ENCODE measurements around the gene CD93. TPM values are rescaled to one million over a fixed set of nuclear protein-coding genes. Genes with fewer than 3 reads are reported as not detected.

CD93 gene
- total and polyA plus RNA-seq, 8 donors, result 2.9 to 63.5 (median 6.7) TPM

DNA sequence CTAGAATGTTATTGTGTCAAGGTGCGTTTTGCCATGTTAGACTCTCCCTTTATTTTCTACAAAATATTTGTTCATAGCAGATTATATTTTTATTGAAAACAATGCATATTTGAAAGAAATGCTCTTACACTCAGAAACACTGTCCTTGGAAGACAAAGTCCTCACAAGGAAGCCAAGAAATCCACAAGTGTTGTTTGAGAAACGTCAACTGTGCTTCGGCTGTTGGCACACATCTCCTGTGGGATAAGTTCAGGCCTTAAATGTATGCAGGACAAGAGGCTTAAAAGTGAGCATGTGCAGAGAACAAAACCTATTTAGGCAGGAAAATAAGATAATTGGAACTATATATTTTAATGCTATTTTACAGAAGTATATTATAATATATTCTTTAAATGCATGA lies 27.1 kb downstream of the CD93 start:
- no peaks in the 10 kb centered on the region for H3K27me3 ChIP-seq
- no peaks in the 10 kb centered on the region for H3K36me3 ChIP-seq
- intact Hi-C loops (cut with DNase I; ENCODE audit: low total_unique reads), result no loop called here
- peaks cover 14 to 31% (median 22%) of the 10 kb centered on the region in 4 donors for H3K4me1 ChIP-seq
- TF ChIP-seq EP300 (IDR thresholded peaks at IDR 0.05) (no peak), POLR2AphosphoS5 (IDR thresholded peaks at IDR 0.05) (no peak), POLR2A (IDR thresholded peaks at IDR 0.05) (no peak)
- TF ChIP-seq, protein P1, sequence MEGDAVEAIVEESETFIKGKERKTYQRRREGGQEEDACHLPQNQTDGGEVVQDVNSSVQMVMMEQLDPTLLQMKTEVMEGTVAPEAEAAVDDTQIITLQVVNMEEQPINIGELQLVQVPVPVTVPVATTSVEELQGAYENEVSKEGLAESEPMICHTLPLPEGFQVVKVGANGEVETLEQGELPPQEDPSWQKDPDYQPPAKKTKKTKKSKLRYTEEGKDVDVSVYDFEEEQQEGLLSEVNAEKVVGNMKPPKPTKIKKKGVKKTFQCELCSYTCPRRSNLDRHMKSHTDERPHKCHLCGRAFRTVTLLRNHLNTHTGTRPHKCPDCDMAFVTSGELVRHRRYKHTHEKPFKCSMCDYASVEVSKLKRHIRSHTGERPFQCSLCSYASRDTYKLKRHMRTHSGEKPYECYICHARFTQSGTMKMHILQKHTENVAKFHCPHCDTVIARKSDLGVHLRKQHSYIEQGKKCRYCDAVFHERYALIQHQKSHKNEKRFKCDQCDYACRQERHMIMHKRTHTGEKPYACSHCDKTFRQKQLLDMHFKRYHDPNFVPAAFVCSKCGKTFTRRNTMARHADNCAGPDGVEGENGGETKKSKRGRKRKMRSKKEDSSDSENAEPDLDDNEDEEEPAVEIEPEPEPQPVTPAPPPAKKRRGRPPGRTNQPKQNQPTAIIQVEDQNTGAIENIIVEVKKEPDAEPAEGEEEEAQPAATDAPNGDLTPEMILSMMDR (IDR thresholded peaks at IDR 0.05), result no peak
- H3K27ac ChIP-seq, result no peak overlapping the region
- no peak for DNase-seq
- H3K4me3 ChIP-seq, result no peak overlapping the region
- H3K9me3 ChIP-seq, result no peaks in the 10 kb centered on the region
- 68 to 83% (median 80%) methylated on average over 3 of the region's 3 CpGs for WGBS, 5 donors

DNA sequence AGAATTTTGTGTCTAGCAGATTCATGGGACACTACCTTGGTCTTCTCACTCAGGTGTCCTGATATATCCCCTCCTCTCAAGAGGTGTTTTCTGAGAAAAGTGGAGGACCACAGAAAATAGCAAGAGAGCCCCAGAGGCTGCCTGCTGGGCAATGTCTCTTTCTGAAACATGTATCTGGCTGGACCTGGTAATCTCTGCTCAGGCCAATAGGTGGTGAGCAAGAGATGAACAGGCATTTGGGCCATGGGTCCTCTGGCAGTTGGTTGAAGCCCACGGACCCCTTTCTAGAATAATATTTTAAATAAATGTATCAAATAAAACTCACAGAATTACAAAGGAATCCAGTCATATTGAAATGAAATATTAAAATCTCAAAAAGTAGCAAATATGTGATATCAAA lies 27.9 kb downstream of the CD93 start:
- H3K4me1 ChIP-seq, result peaks cover 14 to 31% (median 22%) of the 10 kb centered on the region in 4 donors
- no peaks in the 10 kb centered on the region for H3K27me3 ChIP-seq
- no peaks in the 10 kb centered on the region for H3K36me3 ChIP-seq
- intact Hi-C loops (cut with DNase I; ENCODE audit: low total_unique reads), result no loop called here
- no peaks in the 10 kb centered on the region for H3K9me3 ChIP-seq
- no peak for TF ChIP-seq EP300 (IDR thresholded peaks at IDR 0.05)
- TF ChIP-seq, protein P1 (IDR thresholded peaks at IDR 0.05), result no peak
- TF ChIP-seq POLR2A (IDR thresholded peaks at IDR 0.05), result no peak
- no peak for TF ChIP-seq POLR2AphosphoS5 (IDR thresholded peaks at IDR 0.05)
- WGBS, 5 donors, result 61 to 74% (median 65%) methylated on average over 1 of the region's 1 CpG
- H3K27ac ChIP-seq, result no peak overlapping the region
- no peak overlapping the region for H3K4me3 ChIP-seq
- no peak for DNase-seq

DNA sequence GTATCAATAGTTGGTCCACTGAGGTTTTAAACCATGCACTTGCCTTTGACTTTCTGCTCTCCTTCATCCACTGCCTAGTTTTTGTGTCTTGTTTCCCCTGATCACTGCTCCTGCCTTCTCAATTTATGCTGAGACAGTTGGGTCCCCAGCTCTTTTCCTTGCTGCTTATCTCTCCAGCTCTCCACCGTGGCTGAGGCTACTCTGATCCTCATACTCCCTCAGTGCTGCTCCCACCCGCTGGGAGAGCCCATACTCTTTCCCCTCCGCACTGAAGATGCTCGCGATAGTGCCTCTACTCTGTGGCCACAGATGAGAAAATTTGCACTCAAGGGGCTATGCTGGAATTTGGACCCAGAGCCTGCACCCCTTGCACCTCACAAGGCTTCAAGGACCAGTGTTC lies 33.2 kb downstream of the CD93 start:
- peaks cover 29 to 41% (median 36%) of the 10 kb centered on the region in 4 donors for H3K4me1 ChIP-seq
- no peak for TF ChIP-seq EP300 (IDR thresholded peaks at IDR 0.05)
- TF ChIP-seq, protein P1 (IDR thresholded peaks at IDR 0.05), result no peak
- TF ChIP-seq POLR2AphosphoS5 (IDR thresholded peaks at IDR 0.05), result no peak
- TF ChIP-seq POLR2A (IDR thresholded peaks at IDR 0.05), result no peak
- DNase-seq, result no peak
- no peak overlapping the region for H3K4me3 ChIP-seq
- no peaks in the 10 kb centered on the region for H3K9me3 ChIP-seq
- no peaks in the 10 kb centered on the region for H3K36me3 ChIP-seq
- peaks cover 0 to 42% (median 0%) of the 10 kb centered on the region in 3 donors for H3K27me3 ChIP-seq
- 83 to 91% (median 85%) methylated on average over 5 of the region's 5 CpGs for WGBS, 5 donors
- intact Hi-C loops (cut with DNase I; ENCODE audit: low total_unique reads), result no loop called here
- H3K27ac ChIP-seq, result no peak overlapping the region

DNA sequence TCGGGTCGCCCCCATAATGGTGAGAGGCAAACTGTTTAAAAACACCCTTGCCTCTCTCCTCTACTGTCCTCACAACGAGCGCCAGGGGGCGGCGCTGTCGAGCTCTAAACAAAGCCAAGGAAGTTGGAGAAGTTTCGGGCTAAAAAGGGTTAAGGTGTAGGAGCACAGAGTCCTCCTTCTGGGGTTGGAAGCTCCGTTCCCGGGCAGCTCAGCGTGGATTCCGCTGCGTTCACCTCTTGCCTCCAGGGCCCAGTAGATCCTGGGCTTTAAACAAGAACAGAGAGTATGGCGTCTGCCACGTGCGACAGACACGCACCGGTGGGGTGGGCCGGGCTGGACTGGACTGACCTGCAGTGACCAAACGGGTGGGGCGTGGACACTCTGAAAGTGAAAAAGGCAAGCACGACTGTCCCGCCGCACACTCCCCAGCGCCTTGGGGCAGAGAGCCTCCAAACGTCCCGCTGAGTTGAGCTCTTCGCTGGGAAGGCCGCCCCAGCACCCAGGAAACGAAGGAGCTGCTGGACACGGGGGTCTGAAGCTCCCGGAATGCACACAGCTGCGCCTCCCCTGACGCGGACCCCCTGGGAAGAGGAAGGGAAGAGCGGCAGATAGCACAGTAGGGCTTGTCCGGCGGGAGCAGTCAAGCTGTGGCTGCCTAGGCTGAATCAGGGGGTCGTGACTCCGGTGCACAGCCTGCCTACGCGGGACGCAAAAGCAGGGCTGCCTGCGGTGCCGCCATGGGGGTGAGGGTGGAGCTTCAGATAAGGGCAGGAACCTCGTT lies 35.1 kb downstream of the CD93 start:
- TF ChIP-seq POLR2AphosphoS5 (IDR thresholded peaks at IDR 0.05) (peak; percentile 30 to 56 (median 34)), POLR2A (IDR thresholded peaks at IDR 0.05) (no peak), EP300 (IDR thresholded peaks at IDR 0.05) (no peak)
- TF ChIP-seq, protein P1 (IDR thresholded peaks at IDR 0.05), result peak in 5 of 7 experiments; percentile 24 to 77 (median 55)
- peak overlapping the region; percentile 53 to 66 (median 64) for H3K4me3 ChIP-seq
- H3K27ac ChIP-seq, result peak overlapping the region; percentile 78 to 93 (median 85)
- intact Hi-C loops (cut with DNase I; ENCODE audit: low total_unique reads), result no loop called here
- peaks cover 38 to 59% (median 50%) of the 10 kb centered on the region in 4 donors for H3K4me1 ChIP-seq
- no peaks in the 10 kb centered on the region for H3K9me3 ChIP-seq
- DNase-seq, result peak; percentile 78 to 93
- WGBS, 5 donors, result 6 to 16% (median 10%) methylated on average over 29 to 46 of the region's 46 CpGs
- peaks cover 0 to 58% (median 6%) of the 10 kb centered on the region in 3 donors for H3K27me3 ChIP-seq
- no peaks in the 10 kb centered on the region for H3K36me3 ChIP-seq
